ENCODE results near the gene RRP1.

RRP1 gene

DNA sequence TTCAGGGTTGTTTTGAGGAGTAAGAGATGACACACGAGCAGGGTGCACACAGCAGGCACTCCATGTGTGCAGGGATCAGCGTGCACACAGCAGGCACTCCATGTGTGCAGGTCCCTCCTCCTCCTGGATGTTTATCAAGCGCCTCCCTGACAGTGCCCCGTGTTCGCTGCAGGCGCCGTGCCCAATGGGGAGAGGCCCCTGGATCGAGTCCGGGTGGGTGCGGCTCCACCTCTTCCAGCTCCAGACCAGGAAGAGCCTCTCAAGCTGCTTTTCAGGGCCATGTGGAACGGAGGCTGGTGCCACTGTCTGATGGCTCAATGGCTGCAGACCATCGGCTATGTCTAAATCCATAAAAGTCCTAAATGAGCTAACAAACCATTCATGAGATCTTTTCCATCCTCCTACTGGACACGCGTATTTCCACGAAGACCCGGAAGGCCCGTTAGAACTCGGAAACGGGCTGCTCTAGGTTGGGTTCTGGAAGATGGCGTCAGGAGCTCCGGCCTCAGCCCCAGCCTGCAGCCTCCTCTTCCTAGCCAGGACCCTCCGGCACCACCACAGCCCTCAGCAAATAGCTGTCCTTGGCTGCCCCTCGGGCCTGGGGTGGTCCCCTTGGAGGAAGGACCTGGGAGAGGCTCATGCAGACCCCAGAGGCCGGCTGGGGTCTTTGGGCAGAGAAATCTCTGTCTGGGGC, 36.0 kb downstream of the RRP1 start:
- Histone ChIP-seq H3K79me2 (ENCODE audit: control insufficient read depth, insufficient read depth, low read length, poor library complexity) (no peaks in the 10 kb centered on the region), H2BK120ac (ENCODE audit: insufficient read depth, low read length, poor library complexity) (no peak overlapping the region), H2AFZ (ENCODE audit: insufficient read depth, low read length, poor library complexity) (no peak overlapping the region), H3K23ac (ENCODE audit: low read length) (no peak overlapping the region), H3K27me3 (ENCODE audit: insufficient read depth, low read length) (no peaks in the 10 kb centered on the region), H4K12ac (ENCODE audit: low read depth, low read length) (no peak overlapping the region), H2BK12ac (ENCODE audit: low read length) (no peak overlapping the region), H3K4me2 (ENCODE audit: low read length) (no peak overlapping the region), H3K4ac (ENCODE audit: low read depth, low read length) (no peak overlapping the region), H3K18ac (ENCODE audit: low read length) (no peak overlapping the region), H3K4me1 (ENCODE audit: control insufficient read depth in 1 of 2, insufficient read depth in 2 of 2, low read length in 2 of 2) (no peaks in the 10 kb centered on the region), H4K8ac (ENCODE audit: low read depth, low read length) (no peak overlapping the region), H3K14ac (ENCODE audit: low read length) (no peak overlapping the region), H3K27ac (ENCODE audit: low read depth, low read length) (no peak overlapping the region), H3K36me3 (ENCODE audit: control insufficient read depth in 1 of 2, insufficient read depth in 2 of 2, low read length in 2 of 2) (no peaks in the 10 kb centered on the region), H3K79me1 (ENCODE audit: low read length) (no peaks in the 10 kb centered on the region), H2AK5ac (ENCODE audit: low read length) (no peak overlapping the region), H4K91ac (ENCODE audit: low read depth, low read length) (no peak overlapping the region), H3K4me3 (ENCODE audit: low read depth, low read length) (no peak overlapping the region), H2BK5ac (ENCODE audit: low read depth, low read length, poor library complexity) (no peak overlapping the region), H3K9me3 (ENCODE audit: insufficient read depth, low read depth, low read length) (no peaks in the 10 kb centered on the region), H3K9ac (ENCODE audit: low read length) (no peak overlapping the region)
- no CpG with 5 or more reads among the region's 24 CpGs for WGBS (ENCODE audit: extremely low coverage, insufficient coverage, insufficient read length)
- no peak for DNase-seq

DNA sequence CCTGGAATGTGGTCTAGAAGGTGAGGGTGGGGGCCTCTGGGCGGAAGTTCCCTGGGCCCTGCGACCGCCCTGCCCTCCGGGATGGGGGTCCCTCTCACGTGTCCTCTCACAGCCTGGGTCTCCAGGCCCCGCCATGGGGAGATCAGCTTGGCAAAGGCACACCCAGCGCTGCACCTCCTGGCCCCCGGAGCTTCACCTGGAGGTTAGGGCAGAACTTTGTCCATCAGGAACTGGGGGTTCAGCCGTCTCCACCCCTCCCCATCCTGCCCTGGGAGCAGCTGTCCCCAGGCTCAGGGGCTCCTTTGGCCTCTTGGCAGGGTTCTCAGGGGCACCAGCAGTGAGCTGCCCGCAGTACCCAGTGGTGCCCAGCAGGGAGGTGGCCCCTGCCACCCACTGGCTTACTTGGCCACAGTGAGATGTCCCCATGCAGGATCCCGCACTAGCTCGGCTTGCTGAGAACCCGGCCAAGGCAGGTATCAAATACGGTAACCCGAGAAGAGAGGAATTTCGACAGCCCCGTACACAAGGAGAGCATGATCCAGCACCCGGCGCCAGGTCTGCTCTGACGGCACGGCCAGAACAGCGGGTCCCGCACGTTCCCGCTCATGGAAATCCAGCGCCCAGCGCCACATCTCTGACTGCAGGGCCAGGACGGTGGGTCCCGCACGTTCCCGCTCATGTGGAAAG, 36.7 kb downstream of the RRP1 start:
- no peak overlapping the region for H3K4ac ChIP-seq (ENCODE audit: low read depth, low read length)
- H4K12ac ChIP-seq (ENCODE audit: low read depth, low read length), result no peak overlapping the region
- no peak overlapping the region for H2BK12ac ChIP-seq (ENCODE audit: low read length)
- H3K4me2 ChIP-seq (ENCODE audit: low read length), result no peak overlapping the region
- H2BK5ac ChIP-seq (ENCODE audit: low read depth, low read length, poor library complexity), result no peak overlapping the region
- no peak overlapping the region for H2AK5ac ChIP-seq (ENCODE audit: low read length)
- no peak overlapping the region for H3K23ac ChIP-seq (ENCODE audit: low read length)
- no peaks in the 10 kb centered on the region for H3K4me1 ChIP-seq (ENCODE audit: control insufficient read depth in 1 of 2, insufficient read depth in 2 of 2, low read length in 2 of 2)
- H2AFZ ChIP-seq (ENCODE audit: insufficient read depth, low read length, poor library complexity), result no peak overlapping the region
- H3K27ac ChIP-seq (ENCODE audit: low read depth, low read length), result no peak overlapping the region
- H3K79me2 ChIP-seq (ENCODE audit: control insufficient read depth, insufficient read depth, low read length, poor library complexity), result no peaks in the 10 kb centered on the region
- H3K9me3 ChIP-seq (ENCODE audit: insufficient read depth, low read depth, low read length), result no peaks in the 10 kb centered on the region
- no CpG with 5 or more reads among the region's 31 CpGs for WGBS (ENCODE audit: extremely low coverage, insufficient coverage, insufficient read length)
- H3K18ac ChIP-seq (ENCODE audit: low read length), result no peak overlapping the region
- no peak overlapping the region for H4K91ac ChIP-seq (ENCODE audit: low read depth, low read length)
- no peaks in the 10 kb centered on the region for H3K36me3 ChIP-seq (ENCODE audit: control insufficient read depth in 1 of 2, insufficient read depth in 2 of 2, low read length in 2 of 2)
- no peak overlapping the region for H3K14ac ChIP-seq (ENCODE audit: low read length)
- no peak overlapping the region for H4K8ac ChIP-seq (ENCODE audit: low read depth, low read length)
- no peak overlapping the region for H2BK120ac ChIP-seq (ENCODE audit: insufficient read depth, low read length, poor library complexity)
- H3K4me3 ChIP-seq (ENCODE audit: low read depth, low read length), result no peak overlapping the region
- no peak overlapping the region for H3K9ac ChIP-seq (ENCODE audit: low read length)
- DNase-seq, result no peak
- no peaks in the 10 kb centered on the region for H3K27me3 ChIP-seq (ENCODE audit: insufficient read depth, low read length)
- H3K79me1 ChIP-seq (ENCODE audit: low read length), result no peaks in the 10 kb centered on the region

DNA sequence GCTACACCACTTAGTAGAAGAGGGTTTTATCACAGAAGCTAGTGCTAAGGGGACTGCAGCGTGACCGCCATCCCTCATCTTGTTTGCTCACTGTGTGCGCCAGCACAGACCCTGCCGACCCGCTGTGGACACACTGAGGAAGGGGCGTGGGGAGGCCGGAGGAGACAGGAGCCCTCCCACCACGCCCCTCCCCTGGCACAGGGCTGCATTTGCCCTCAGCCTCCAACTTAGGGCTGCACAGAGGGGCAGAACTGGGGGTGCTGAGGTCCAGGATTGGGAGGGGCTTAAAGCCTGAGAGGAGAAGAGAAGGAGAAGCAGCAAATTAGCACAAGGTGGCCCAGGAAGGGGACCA, 37.2 kb downstream of the RRP1 start:
- Histone ChIP-seq H4K12ac (ENCODE audit: low read depth, low read length) (no peak overlapping the region), H3K18ac (ENCODE audit: low read length) (no peak overlapping the region), H2BK120ac (ENCODE audit: insufficient read depth, low read length, poor library complexity) (no peak overlapping the region), H3K4ac (ENCODE audit: low read depth, low read length) (no peak overlapping the region), H2BK12ac (ENCODE audit: low read length) (no peak overlapping the region), H3K9me3 (ENCODE audit: insufficient read depth, low read depth, low read length) (no peaks in the 10 kb centered on the region), H3K23ac (ENCODE audit: low read length) (no peak overlapping the region), H3K27ac (ENCODE audit: low read depth, low read length) (no peak overlapping the region), H2BK5ac (ENCODE audit: low read depth, low read length, poor library complexity) (no peak overlapping the region), H3K4me3 (ENCODE audit: low read depth, low read length) (no peak overlapping the region), H4K91ac (ENCODE audit: low read depth, low read length) (no peak overlapping the region), H3K27me3 (ENCODE audit: insufficient read depth, low read length) (no peaks in the 10 kb centered on the region), H3K79me2 (ENCODE audit: control insufficient read depth, insufficient read depth, low read length, poor library complexity) (no peaks in the 10 kb centered on the region), H3K4me2 (ENCODE audit: low read length) (no peak overlapping the region), H4K8ac (ENCODE audit: low read depth, low read length) (no peak overlapping the region), H3K79me1 (ENCODE audit: low read length) (no peaks in the 10 kb centered on the region), H2AK5ac (ENCODE audit: low read length) (no peak overlapping the region), H3K14ac (ENCODE audit: low read length) (no peak overlapping the region), H3K4me1 (ENCODE audit: control insufficient read depth in 1 of 2, insufficient read depth in 2 of 2, low read length in 2 of 2) (no peaks in the 10 kb centered on the region), H3K9ac (ENCODE audit: low read length) (no peak overlapping the region), H2AFZ (ENCODE audit: insufficient read depth, low read length, poor library complexity) (no peak overlapping the region), H3K36me3 (ENCODE audit: control insufficient read depth in 1 of 2, insufficient read depth in 2 of 2, low read length in 2 of 2) (no peaks in the 10 kb centered on the region)
- WGBS (ENCODE audit: extremely low coverage, insufficient coverage, insufficient read length), result no CpG with 5 or more reads among the region's 8 CpGs
- DNase-seq, result no peak

DNA sequence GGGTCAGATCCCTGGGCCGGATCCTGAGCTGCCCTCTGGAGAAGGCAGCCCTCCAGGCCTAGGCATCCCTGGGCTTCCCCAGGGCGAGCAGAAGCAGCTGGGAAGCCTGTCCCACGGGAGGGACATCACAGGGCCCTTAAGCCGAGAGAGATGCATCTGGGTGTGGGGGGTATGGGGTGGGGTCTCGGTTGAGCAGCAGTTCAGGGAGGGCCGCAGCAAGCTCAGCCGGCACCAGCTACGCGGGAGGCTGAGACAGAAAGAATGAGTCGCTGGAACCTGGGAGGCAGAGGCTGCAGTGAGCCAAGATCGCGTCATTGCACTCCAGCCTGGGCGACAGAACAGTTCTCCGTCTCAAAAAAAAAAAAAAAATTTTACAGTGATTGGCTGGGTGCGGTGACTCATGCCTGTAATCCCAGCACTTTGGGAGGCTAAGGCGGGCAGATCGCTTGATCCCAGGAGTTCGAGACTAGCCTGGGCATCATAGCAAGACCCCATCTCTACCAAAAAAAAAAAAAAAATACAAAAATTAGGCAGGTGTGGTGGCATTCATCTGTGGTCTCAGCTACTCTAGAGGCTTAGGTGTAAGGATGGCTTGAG, 37.7 kb downstream of the RRP1 start:
- H3K4me1 ChIP-seq (ENCODE audit: control insufficient read depth in 1 of 2, insufficient read depth in 2 of 2, low read length in 2 of 2), result no peaks in the 10 kb centered on the region
- no peak overlapping the region for H3K4ac ChIP-seq (ENCODE audit: low read depth, low read length)
- no peak overlapping the region for H2BK12ac ChIP-seq (ENCODE audit: low read length)
- no peak overlapping the region for H3K4me3 ChIP-seq (ENCODE audit: low read depth, low read length)
- H3K9ac ChIP-seq (ENCODE audit: low read length), result no peak overlapping the region
- no peak overlapping the region for H4K8ac ChIP-seq (ENCODE audit: low read depth, low read length)
- H3K9me3 ChIP-seq (ENCODE audit: insufficient read depth, low read depth, low read length), result no peaks in the 10 kb centered on the region
- H3K79me2 ChIP-seq (ENCODE audit: control insufficient read depth, insufficient read depth, low read length, poor library complexity), result no peaks in the 10 kb centered on the region
- no peaks in the 10 kb centered on the region for H3K27me3 ChIP-seq (ENCODE audit: insufficient read depth, low read length)
- H3K4me2 ChIP-seq (ENCODE audit: low read length), result no peak overlapping the region
- no peak overlapping the region for H4K12ac ChIP-seq (ENCODE audit: low read depth, low read length)
- no peak overlapping the region for H2BK5ac ChIP-seq (ENCODE audit: low read depth, low read length, poor library complexity)
- no peak overlapping the region for H3K27ac ChIP-seq (ENCODE audit: low read depth, low read length)
- H2AK5ac ChIP-seq (ENCODE audit: low read length), result no peak overlapping the region
- H2BK120ac ChIP-seq (ENCODE audit: insufficient read depth, low read length, poor library complexity), result no peak overlapping the region
- H3K18ac ChIP-seq (ENCODE audit: low read length), result no peak overlapping the region
- no peaks in the 10 kb centered on the region for H3K79me1 ChIP-seq (ENCODE audit: low read length)
- H3K23ac ChIP-seq (ENCODE audit: low read length), result no peak overlapping the region
- no CpG with 5 or more reads among the region's 18 CpGs for WGBS (ENCODE audit: extremely low coverage, insufficient coverage, insufficient read length)
- no peak for DNase-seq
- H2AFZ ChIP-seq (ENCODE audit: insufficient read depth, low read length, poor library complexity), result no peak overlapping the region
- no peaks in the 10 kb centered on the region for H3K36me3 ChIP-seq (ENCODE audit: control insufficient read depth in 1 of 2, insufficient read depth in 2 of 2, low read length in 2 of 2)
- H4K91ac ChIP-seq (ENCODE audit: low read depth, low read length), result no peak overlapping the region
- H3K14ac ChIP-seq (ENCODE audit: low read length), result no peak overlapping the region
